ENCODE measurements around the gene SLF2. TPM values are rescaled to one million over a fixed set of nuclear protein-coding genes. Genes with fewer than 3 reads are reported as not detected.

SLF2 gene
- total RNA-seq, 1 donor from 2014 or later: 3.1 TPM

- H3K27me3 ChIP-seq: no peaks in the 10 kb centered on the region
- H3K36me3 ChIP-seq: peaks cover 67 to 89% of the 10 kb centered on the region in 2 donors
- intact Hi-C loops (cut with DNase I): no loop called here
- H3K4me1 ChIP-seq: no peaks in the 10 kb centered on the region
- no peaks in the 10 kb centered on the region for H3K9me3 ChIP-seq
- DNase-seq (ENCODE audit: low spot score in 2 of 2): no peak
- TF ChIP-seq, protein P1, sequence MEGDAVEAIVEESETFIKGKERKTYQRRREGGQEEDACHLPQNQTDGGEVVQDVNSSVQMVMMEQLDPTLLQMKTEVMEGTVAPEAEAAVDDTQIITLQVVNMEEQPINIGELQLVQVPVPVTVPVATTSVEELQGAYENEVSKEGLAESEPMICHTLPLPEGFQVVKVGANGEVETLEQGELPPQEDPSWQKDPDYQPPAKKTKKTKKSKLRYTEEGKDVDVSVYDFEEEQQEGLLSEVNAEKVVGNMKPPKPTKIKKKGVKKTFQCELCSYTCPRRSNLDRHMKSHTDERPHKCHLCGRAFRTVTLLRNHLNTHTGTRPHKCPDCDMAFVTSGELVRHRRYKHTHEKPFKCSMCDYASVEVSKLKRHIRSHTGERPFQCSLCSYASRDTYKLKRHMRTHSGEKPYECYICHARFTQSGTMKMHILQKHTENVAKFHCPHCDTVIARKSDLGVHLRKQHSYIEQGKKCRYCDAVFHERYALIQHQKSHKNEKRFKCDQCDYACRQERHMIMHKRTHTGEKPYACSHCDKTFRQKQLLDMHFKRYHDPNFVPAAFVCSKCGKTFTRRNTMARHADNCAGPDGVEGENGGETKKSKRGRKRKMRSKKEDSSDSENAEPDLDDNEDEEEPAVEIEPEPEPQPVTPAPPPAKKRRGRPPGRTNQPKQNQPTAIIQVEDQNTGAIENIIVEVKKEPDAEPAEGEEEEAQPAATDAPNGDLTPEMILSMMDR (IDR thresholded peaks at IDR 0.05): peak in 1 of 3 experiments; percentile 16
- no peak overlapping the region for H3K27ac ChIP-seq
- H3K4me3 ChIP-seq: no peak overlapping the region
Observed at GRCh38 chr10:100934084-100934659, 21.4 kb downstream of the SLF2 start.

GRCh38 chr10:100939763-100940344 is 27.1 kb downstream of the SLF2 start:
- H3K4me1 ChIP-seq: no peaks in the 10 kb centered on the region
- DNase-seq (ENCODE audit: low spot score in 2 of 2): no peak
- H3K4me3 ChIP-seq: no peak overlapping the region
- no peaks in the 10 kb centered on the region for H3K9me3 ChIP-seq
- H3K27ac ChIP-seq: no peak overlapping the region
- H3K36me3 ChIP-seq: peaks cover 56 to 86% of the 10 kb centered on the region in 2 donors
- intact Hi-C loops (cut with DNase I): no loop called here
- TF ChIP-seq, protein P1 (IDR thresholded peaks at IDR 0.05): no peak
- H3K27me3 ChIP-seq: no peaks in the 10 kb centered on the region

- TF ChIP-seq, protein P1 (IDR thresholded peaks at IDR 0.05): no peak
- Histone ChIP-seq H3K4me3 (no peak overlapping the region), H3K27ac (no peak overlapping the region), H3K27me3 (no peaks in the 10 kb centered on the region), H3K9me3 (no peaks in the 10 kb centered on the region), H3K36me3 (peaks cover 67 to 94% of the 10 kb centered on the region in 2 donors), H3K4me1 (no peaks in the 10 kb centered on the region)
- intact Hi-C loops (cut with DNase I): no loop called here
- no peak for DNase-seq (ENCODE audit: low spot score in 2 of 2)
Observed at GRCh38 chr10:100942229-100942628, 29.5 kb downstream of the SLF2 start.

DNA sequence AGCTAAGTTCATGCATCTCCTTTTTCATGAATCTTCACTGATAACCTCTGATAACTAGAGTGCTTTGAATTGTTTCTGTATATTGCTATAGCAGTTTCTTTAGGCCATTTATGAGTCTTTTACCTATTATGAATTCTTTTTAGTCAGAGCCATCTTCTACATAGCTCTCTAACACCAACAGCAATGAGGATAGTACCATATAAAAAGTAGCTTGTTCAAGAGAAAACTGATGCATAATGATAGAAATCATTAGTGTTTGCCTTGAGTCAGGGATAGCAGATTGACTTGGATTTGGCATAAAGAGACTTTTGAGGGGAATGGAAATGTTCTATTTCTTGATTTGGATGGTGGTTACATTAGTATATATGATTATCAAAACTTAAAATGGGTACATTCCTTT is 30.7 kb downstream of the SLF2 start:
- DNase-seq (ENCODE audit: low spot score in 2 of 2): no peak
- Histone ChIP-seq H3K9me3 (no peaks in the 10 kb centered on the region), H3K4me3 (no peak overlapping the region), H3K27me3 (no peaks in the 10 kb centered on the region), H3K4me1 (no peaks in the 10 kb centered on the region), H3K27ac (no peak overlapping the region), H3K36me3 (peaks cover 65 to 94% of the 10 kb centered on the region in 2 donors)
- intact Hi-C loops (cut with DNase I): no loop called here
- TF ChIP-seq, protein P1 (IDR thresholded peaks at IDR 0.05): no peak

GRCh38 chr10:100945754-100946153 is 33.0 kb downstream of the SLF2 start:
- no peak overlapping the region for H3K4me3 ChIP-seq
- H3K36me3 ChIP-seq: peaks cover 64 to 95% of the 10 kb centered on the region in 2 donors
- intact Hi-C loops (cut with DNase I): no loop called here
- TF ChIP-seq, protein P1 (IDR thresholded peaks at IDR 0.05): no peak
- no peaks in the 10 kb centered on the region for H3K9me3 ChIP-seq
- H3K4me1 ChIP-seq: no peaks in the 10 kb centered on the region
- H3K27ac ChIP-seq: no peak overlapping the region
- no peaks in the 10 kb centered on the region for H3K27me3 ChIP-seq
- no peak for DNase-seq (ENCODE audit: low spot score in 2 of 2)
